Frontal cortex (tissue), 4 donors: Measurements from ENCODE around the gene DTWD2. TPM values are rescaled to one million over a fixed set of nuclear protein-coding genes. Genes with fewer than 3 reads are reported as not detected.
"Not testable (repeated sequence)": the region's sequence is repeated elsewhere in the genome, so short reads cannot be mapped to it uniquely, and the experiment has no call there.

ENCODE experiments used
- DNase-seq, 2 donors: peaks; one replicate each; pipeline ENCODE4 v3.0.0; 2012; ENCODE audit warnings: low spot score in 2 of 2
- FAIRE-seq: peaks from 2 replicates; lab custom pipeline; 2012; peaks lifted over from hg19 to GRCh38; lab: Jason Lieb, UNC
- total RNA-seq: library from RNA; depleted of rRNA; stranded (reverse); fragments of >200 nt; gene quantifications from one replicate; pipeline ENCODE4 v1.2.3, GENCODE V29; 2014
- donor health status: control.
- donor health status: control.
- donor health status: control.

Gene DTWD2
- total RNA-seq, 1 donor from 2014 or later, result 11.8 TPM

DNA sequence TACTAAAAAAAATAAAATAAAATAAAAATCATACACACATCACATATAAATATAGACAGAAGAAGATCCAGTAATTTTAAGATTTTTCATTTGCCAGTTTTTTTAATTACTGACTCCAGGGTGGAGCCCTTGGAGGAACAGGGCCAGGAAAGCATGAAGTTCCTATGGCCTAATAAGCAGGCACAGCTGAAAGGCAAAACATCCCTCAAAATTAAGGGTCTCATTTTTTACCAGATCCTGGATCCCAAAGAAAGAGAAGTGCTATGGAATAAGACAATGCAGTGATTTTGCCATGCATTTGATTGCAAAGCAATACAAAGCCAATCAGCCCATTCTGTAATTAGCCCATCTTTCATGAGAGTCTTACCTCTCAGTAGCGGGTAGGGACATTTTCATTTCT is 11.3 kb upstream of the DTWD2 start:
- DNase-seq (no peak), FAIRE-seq (no peak)

GRCh38 chr5:118998861-118999260 is 10.5 kb upstream of the DTWD2 start:
- DNase-seq, FAIRE-seq: not testable (repeated sequence)

DNA sequence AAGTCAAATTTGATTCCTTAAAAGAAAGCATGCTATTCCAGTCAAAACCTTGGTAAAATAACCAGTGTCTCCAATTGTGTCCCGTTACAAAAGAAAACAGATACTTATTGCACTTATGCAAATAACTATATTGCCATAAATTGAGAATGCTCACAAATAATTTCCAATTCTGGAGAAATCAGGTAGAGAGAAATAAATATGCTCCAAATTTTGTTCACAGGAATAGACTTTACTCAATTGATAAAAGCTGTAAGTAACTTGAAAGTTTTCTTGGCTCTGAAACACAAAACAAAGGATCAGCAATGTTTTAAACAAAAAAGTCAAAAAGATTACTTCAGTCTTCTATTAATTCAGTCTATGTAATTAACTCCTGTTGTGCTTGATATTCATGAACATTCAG is 7.8 kb upstream of the DTWD2 start:
- FAIRE-seq, result no peak

GRCh38 chr5:118994595-118994994 is 6.2 kb upstream of the DTWD2 start:
- FAIRE-seq, result no peak

More for the DNA sequence above, 7.8 kb upstream of the DTWD2 start:
- DNase-seq, result no peak

DNA sequence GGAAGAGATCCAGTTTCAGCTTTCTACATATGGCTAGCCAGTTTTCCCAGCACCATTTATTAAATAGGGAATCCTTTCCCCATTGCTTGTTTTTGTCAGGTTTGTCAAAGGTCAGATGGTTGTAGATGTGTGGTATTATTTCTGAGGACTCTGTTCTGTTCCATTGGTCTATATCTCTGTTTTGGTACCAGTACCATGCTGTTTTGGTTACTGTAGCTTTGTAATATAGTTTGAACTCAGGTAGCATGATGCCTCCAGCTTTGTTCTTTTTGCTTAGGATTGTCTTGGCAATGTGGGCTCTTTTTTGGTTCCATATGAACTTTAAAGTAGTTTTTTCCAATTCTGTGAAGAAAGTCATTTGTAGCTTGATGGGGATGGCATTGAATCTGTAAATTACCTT is 4.8 kb upstream of the DTWD2 start:
- not testable (repeated sequence) for FAIRE-seq, DNase-seq

More at GRCh38 chr5:118994595-118994994, 6.2 kb upstream of the DTWD2 start:
- DNase-seq, result no peak

GRCh38 chr5:118992055-118992454 is 3.7 kb upstream of the DTWD2 start:
- DNase-seq, FAIRE-seq: not testable (repeated sequence)

- DNase-seq (no peak), FAIRE-seq (no peak)
Observed at GRCh38 chr5:118990582-118990981, 2.2 kb upstream of the DTWD2 start.

GRCh38 chr5:118989816-118990215 is 1.5 kb upstream of the DTWD2 start:
- DNase-seq (no peak), FAIRE-seq (no peak)

- no peak for FAIRE-seq
- DNase-seq, result no peak
Observed at GRCh38 chr5:118988866-118989180, 476 bp upstream of the DTWD2 start.

- DNase-seq, result no peak
- no peak for FAIRE-seq
Observed at GRCh38 chr5:118984602-118985001, 3.7 kb downstream of the DTWD2 start.

DNA sequence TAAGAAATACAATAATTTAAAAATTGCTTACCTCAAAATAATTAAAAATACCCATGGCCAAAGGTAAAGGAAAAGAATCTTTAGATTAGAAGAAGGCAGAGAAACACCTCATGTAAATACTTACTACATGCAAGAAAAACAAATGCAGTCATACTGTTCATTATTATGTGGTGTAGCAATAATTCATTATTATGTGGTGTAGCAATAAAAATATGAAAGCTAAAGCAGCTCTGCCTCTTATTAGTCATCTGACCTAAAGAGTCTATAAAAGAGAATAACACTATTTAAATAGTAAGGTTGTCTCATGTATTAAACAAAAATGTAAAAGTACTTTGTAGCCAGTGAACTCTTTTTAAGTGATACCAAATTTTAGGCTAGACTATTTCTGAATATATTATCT is 6.6 kb downstream of the DTWD2 start:
- FAIRE-seq, result no peak
- no peak for DNase-seq

DNA sequence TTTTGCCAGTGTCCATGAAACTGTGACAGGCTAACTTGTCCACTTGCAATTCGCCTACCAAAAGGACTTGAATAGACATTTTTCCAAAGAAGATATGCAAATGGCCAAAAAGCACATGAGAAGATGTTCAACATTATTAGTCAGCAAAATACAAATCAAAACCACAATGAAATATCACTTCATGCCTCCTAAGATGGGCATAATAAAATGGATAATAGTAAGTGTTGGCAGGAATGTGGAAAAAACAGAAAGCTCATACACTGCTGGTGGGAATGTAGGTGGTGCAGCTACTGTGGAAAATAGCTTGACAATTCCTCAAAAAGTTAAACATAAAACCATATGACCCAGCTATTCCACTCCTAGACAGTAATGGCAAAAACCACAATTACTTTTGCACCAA is 7.9 kb downstream of the DTWD2 start:
- FAIRE-seq (no peak), DNase-seq (no peak)

GRCh38 chr5:118980017-118980416 is 8.3 kb downstream of the DTWD2 start:
- FAIRE-seq (no peak), DNase-seq (no peak)

- FAIRE-seq, DNase-seq: not testable (repeated sequence)
Observed at GRCh38 chr5:118973779-118974445, 14.4 kb downstream of the DTWD2 start.

- no peak for FAIRE-seq
- DNase-seq, result no peak
Observed at GRCh38 chr5:118968925-118969375, 19.4 kb downstream of the DTWD2 start.

DNA sequence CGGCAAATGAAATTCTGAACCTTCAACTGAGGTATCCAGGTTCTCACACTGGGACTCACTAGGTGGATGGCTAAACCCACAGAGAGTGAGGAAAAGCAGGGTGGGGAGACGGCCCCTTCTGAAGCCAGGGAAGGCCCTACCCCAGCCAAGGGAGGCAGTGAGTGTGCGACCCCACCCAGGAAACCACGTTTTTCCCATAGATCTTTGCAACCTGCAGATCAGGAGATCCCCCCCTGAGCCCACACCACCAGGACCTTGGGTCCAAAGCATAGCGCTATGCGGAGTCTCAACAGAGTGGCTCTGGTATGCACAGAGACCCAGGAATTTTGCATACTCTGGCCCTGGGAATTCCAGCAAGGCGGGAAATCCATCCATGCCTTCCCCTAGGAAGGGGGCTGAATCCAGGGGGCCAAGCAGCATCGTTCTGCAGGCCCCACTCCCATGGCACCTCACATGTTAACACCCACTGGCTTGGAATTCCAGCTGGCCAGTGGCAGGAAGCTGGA is 19.9 kb downstream of the DTWD2 start:
- FAIRE-seq (no peak), DNase-seq (no peak)

DNA sequence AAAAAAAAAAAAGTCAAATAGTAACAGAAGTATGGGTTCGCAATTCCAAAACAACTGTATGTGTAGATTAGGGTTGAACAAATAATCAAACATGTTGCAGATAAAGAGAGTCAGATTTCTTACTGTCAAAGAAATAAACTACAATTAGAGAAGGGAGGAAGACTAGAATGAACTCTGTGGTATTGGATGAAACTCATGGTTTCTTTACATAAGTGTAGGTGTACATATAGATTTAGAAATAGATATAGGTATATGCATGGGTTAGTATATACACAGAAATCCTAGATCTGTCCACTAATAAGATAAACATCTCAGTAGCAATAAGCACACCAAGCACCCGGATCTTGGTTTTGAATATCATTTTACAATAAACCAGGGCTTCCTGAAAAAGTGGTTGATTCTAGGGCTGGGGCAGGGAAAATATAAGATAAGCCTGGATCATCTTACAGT is 21.3 kb downstream of the DTWD2 start:
- no peak for DNase-seq
- FAIRE-seq, result no peak

DNA sequence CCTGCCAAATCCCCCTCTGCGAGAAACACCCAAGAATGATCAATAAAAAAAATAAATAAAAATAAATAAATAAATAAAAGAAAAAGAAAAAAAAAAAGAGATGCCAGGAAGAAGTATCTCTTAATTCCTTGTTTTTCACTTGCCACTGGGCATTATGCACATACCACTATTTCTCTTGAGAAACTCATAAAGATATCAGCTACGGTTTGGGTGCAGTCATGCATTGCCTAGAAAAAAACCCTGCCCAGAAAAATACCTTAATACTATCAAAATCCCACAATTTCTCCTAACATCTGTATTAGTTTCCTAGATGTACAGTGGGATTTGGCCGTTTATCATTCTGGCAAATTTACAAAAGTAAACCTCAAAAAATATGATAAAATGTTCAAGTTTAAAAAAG is 22.5 kb downstream of the DTWD2 start:
- DNase-seq (no peak), FAIRE-seq (no peak)

- not testable (repeated sequence) for DNase-seq, FAIRE-seq
Observed at GRCh38 chr5:118964970-118965369, 23.4 kb downstream of the DTWD2 start.

GRCh38 chr5:118964388-118964787 is 24.0 kb downstream of the DTWD2 start:
- not testable (repeated sequence) for DNase-seq, FAIRE-seq

GRCh38 chr5:118963169-118963568 is 25.2 kb downstream of the DTWD2 start:
- FAIRE-seq (no peak), DNase-seq (no peak)

DNA sequence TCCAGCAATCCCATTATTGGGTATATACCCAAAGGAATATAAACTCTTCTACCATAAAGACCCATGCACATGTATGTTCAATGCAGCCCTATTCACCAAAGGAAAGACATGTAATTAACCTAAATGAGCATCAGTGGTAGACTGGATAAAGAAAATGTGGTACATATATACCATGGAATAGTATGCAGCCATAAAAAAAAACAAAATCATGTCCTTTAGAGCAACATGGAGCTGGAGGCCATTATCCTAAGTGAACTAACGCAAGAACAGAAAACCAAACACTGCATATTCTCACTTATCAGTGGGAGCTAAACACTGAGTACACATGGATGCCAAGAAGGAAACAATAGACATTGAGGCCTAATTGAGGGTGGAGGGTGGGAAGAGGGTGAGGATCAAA is 27.8 kb downstream of the DTWD2 start:
- no peak for FAIRE-seq
- DNase-seq, result no peak
